Left lung (tissue), 10 donors: ENCODE results near the gene ARHGAP26. TPM values are rescaled to one million over a fixed set of nuclear protein-coding genes. Genes with fewer than 3 reads are reported as not detected.

ENCODE experiments used
- ATAC-seq: fragments of 200-7000 bp; cut with Tn5 transposase; one replicate; pipeline ENCODE4 v1.9.1; 2020; ENCODE audit warnings: moderate library complexity
- DNase-seq, 4 donors: peaks; one replicate each; pipeline ENCODE4 v3.0.0-alpha.2; 2013 to 2020
- H3K27ac ChIP-seq, 2 donors: fragments of 200-600 bp; sonication (generic) in 1 of 2; one replicate each; pipeline versions ENCODE4 v1.5.0 to v1.8.0; 2020 to 2021
- H3K27me3 ChIP-seq, 2 donors: fragments of 200-600 bp; sonication (generic) in 1 of 2; one replicate each; pipeline versions ENCODE4 v1.5.0 to v1.8.0; 2020 to 2021
- H3K36me3 ChIP-seq, 2 donors: fragments of 200-600 bp; sonication (generic) in 1 of 2; one replicate each; pipeline versions ENCODE4 v1.5.0 to v1.8.0; 2020 to 2021
- H3K4me1 ChIP-seq, 2 donors: fragments of 200-600 bp; one replicate each; pipeline ENCODE4 v1.8.0; 2021
- H3K4me3 ChIP-seq, 2 donors: fragments of 200-600 bp; sonication (generic) in 1 of 2; one replicate each; pipeline versions ENCODE4 v1.5.0 to v1.8.0; 2020 to 2021; ENCODE audit warnings: mild to moderate bottlenecking in 1 of 2
- H3K9me3 ChIP-seq, 2 donors: fragments of 200-600 bp; sonication (generic) in 1 of 2; one replicate each; pipeline versions ENCODE4 v1.5.0 to v1.8.0; 2020 to 2021
- CTCF ChIP-seq, 2 donors: fragments of 200-600 bp; sonication (generic) in 1 of 2; IDR thresholded peaks; one replicate each; pipeline versions ENCODE4 v1.5.0 to v1.8.0; 2021; ENCODE audit warnings: antibody characterized with exemption in 2 of 2
- intact Hi-C, 2 donors: fragments of 100-400 bp; cut with DNase I; formaldehyde crosslinking; loops; one replicate each; pipeline versions ENCODE4 v1.11.2 to v1.14.2; 2022
- polyA plus RNA-seq, 6 donors: library from polyadenylated mRNA; unstranded; fragments of 120-200 nt; gene quantifications; one replicate each; pipeline ENCODE4 v1.2.1, GENCODE V29; 2013; ENCODE audit not compliant: insufficient read length in 6 of 6
- total RNA-seq, 2 donors: library from RNA; stranded (reverse); fragmentation: NEBNext Ultra II Directional; extraction: Animal tissue kit (Norgen Biotek cat#: 25700); gene quantifications; one replicate each; pipeline ENCODE4 v1.2.1, GENCODE V29; 2021
- donor health status: DM: no; HTN: yes; CAD: no.
- donor health status: DM: no; HTN: no; CAD: no.

The ARHGAP26 gene
- total and polyA plus RNA-seq, 8 donors, result 13.9 to 61.9 (median 14.9) TPM

- H3K27ac ChIP-seq, result no peak overlapping the region
- no peaks in the 10 kb centered on the region for H3K36me3 ChIP-seq
- no peaks in the 10 kb centered on the region for H3K27me3 ChIP-seq
- H3K4me3 ChIP-seq, result no peak overlapping the region
- peak in 2 of 4 donors; percentile 38 to 83 for DNase-seq
- peak in 1 of 2 donors; percentile 49 for TF ChIP-seq CTCF (IDR thresholded peaks at IDR 0.05)
- intact Hi-C loops, result no loop called here
- H3K9me3 ChIP-seq, result no peaks in the 10 kb centered on the region
- H3K4me1 ChIP-seq, result peaks cover 7 to 38% of the 10 kb centered on the region in 2 donors
- ATAC-seq, result peak; percentile 75
Measured at GRCh38 chr5:142748568-142749249, 21.5 kb upstream of the ARHGAP26 start.

- ATAC-seq, result peak; percentile 60
- H3K9me3 ChIP-seq, result no peaks in the 10 kb centered on the region
- DNase-seq, result no peak
- H3K36me3 ChIP-seq, result no peaks in the 10 kb centered on the region
- no peak for TF ChIP-seq CTCF (IDR thresholded peaks at IDR 0.05)
- no peak overlapping the region for H3K4me3 ChIP-seq
- H3K4me1 ChIP-seq, result peaks cover 6 to 38% of the 10 kb centered on the region in 2 donors
- intact Hi-C loops, result no loop called here
- no peak overlapping the region for H3K27ac ChIP-seq
- H3K27me3 ChIP-seq, result no peaks in the 10 kb centered on the region
Measured at GRCh38 chr5:142749321-142749720, 20.9 kb upstream of the ARHGAP26 start.

- TF ChIP-seq CTCF (IDR thresholded peaks at IDR 0.05), result no peak
- intact Hi-C loops, result no loop called here
- ATAC-seq, result peak; percentile 25
Measured at GRCh38 chr5:142753116-142753631, 17.0 kb upstream of the ARHGAP26 start.

GRCh38 chr5:142754031-142754430 lies 16.1 kb upstream of the ARHGAP26 start:
- ATAC-seq (no peak), DNase-seq (no peak)
- peaks cover 6 to 37% of the 10 kb centered on the region in 2 donors for H3K4me1 ChIP-seq
- TF ChIP-seq CTCF (IDR thresholded peaks at IDR 0.05), result no peak
- H3K27ac ChIP-seq, result peak overlapping the region in 1 of 2 donors; percentile 45
- no peak overlapping the region for H3K4me3 ChIP-seq
- intact Hi-C loops, result no loop called here
- no peaks in the 10 kb centered on the region for H3K36me3 ChIP-seq
- no peaks in the 10 kb centered on the region for H3K27me3 ChIP-seq
- H3K9me3 ChIP-seq, result no peaks in the 10 kb centered on the region

More at GRCh38 chr5:142753116-142753631, 17.0 kb upstream of the ARHGAP26 start:
- Histone ChIP-seq H3K27me3 (no peaks in the 10 kb centered on the region), H3K27ac (peak overlapping the region in 1 of 2 donors; percentile 45), H3K4me3 (no peak overlapping the region), H3K9me3 (no peaks in the 10 kb centered on the region), H3K36me3 (no peaks in the 10 kb centered on the region), H3K4me1 (peaks cover 6 to 36% of the 10 kb centered on the region in 2 donors)
- no peak for DNase-seq

- ATAC-seq, result no peak
- H3K9me3 ChIP-seq, result no peaks in the 10 kb centered on the region
- no peak for DNase-seq
Measured at GRCh38 chr5:142756576-142756975, 13.6 kb upstream of the ARHGAP26 start.

More at GRCh38 chr5:142756576-142756975, 13.6 kb upstream of the ARHGAP26 start:
- H3K4me1 ChIP-seq, result peaks cover 3 to 26% of the 10 kb centered on the region in 2 donors
- intact Hi-C loops, result no loop called here
- no peak overlapping the region for H3K27ac ChIP-seq
- no peaks in the 10 kb centered on the region for H3K36me3 ChIP-seq
- TF ChIP-seq CTCF (IDR thresholded peaks at IDR 0.05), result no peak
- H3K4me3 ChIP-seq, result no peak overlapping the region
- H3K27me3 ChIP-seq, result no peaks in the 10 kb centered on the region
